AG09309 (cell line): ENCODE data around the gene CSNK1G2.

ENCODE experiments used
- DNase-seq: peaks from one replicate; pipeline ENCODE4 v3.0.0-alpha.2; 2010; ENCODE audit warnings: low read depth
- H3K4me3 ChIP-seq: 2 replicates; pipeline ENCODE4 v1.5.1; 2011; ENCODE audit warnings: mild to moderate bottlenecking, low read depth, low read length, moderate library complexity; ENCODE audit not compliant: control insufficient read depth
- CTCF ChIP-seq: IDR thresholded peaks from 2 replicates; pipeline ENCODE4 v1.5.1; 2011; ENCODE audit warnings: mild to moderate bottlenecking, low read depth, low read length, inconsistent platforms; ENCODE audit not compliant: insufficient read depth, control insufficient read depth; ENCODE audit errors: missing control alignments

The CSNK1G2 gene

GRCh38 chr19:1917146-1917545 is 23.8 kb upstream of the CSNK1G2 start:
- no peak overlapping the region for H3K4me3 ChIP-seq
- no peak for TF ChIP-seq CTCF
- DNase-seq: no peak

GRCh38 chr19:1917926-1918325 is 23.0 kb upstream of the CSNK1G2 start:
- no peak for TF ChIP-seq CTCF
- no peak overlapping the region for H3K4me3 ChIP-seq
- no peak for DNase-seq

- TF ChIP-seq CTCF: no peak
- DNase-seq: no peak
- no peak overlapping the region for H3K4me3 ChIP-seq
Observed at GRCh38 chr19:1918975-1919374, 22.0 kb upstream of the CSNK1G2 start.

GRCh38 chr19:1920644-1921043 is 20.3 kb upstream of the CSNK1G2 start:
- H3K4me3 ChIP-seq: no peak overlapping the region
- no peak for TF ChIP-seq CTCF
- no peak for DNase-seq

- no peak for TF ChIP-seq CTCF
- H3K4me3 ChIP-seq: no peak overlapping the region
- no peak for DNase-seq
Observed at GRCh38 chr19:1921326-1921725, 19.6 kb upstream of the CSNK1G2 start.

GRCh38 chr19:1921825-1922224 is 19.1 kb upstream of the CSNK1G2 start:
- TF ChIP-seq CTCF: no peak
- H3K4me3 ChIP-seq: no peak overlapping the region
- no peak for DNase-seq

GRCh38 chr19:1922803-1923202 is 18.2 kb upstream of the CSNK1G2 start:
- no peak for TF ChIP-seq CTCF
- DNase-seq: no peak
- no peak overlapping the region for H3K4me3 ChIP-seq
